RWPE2 (cell line): ENCODE results near the gene PAN3.

Experiments
- ATAC-seq: fragments of 200-7000 bp; cut with Tn5 transposase; 3 replicates; pipeline ENCODE4 v1.9.1; 2021; ENCODE audit warnings: low read depth
- DNase-seq: peaks from one replicate; pipeline ENCODE4 v3.0.0-alpha.2; 2020; ENCODE audit warnings: low spot score
- H3K27ac ChIP-seq: fragments of 450-650 bp; 2 replicates; pipeline ENCODE4 v1.5.1; 2017; ENCODE audit warnings: mild to moderate bottlenecking; ENCODE audit not compliant: poor library complexity, severe bottlenecking
- H3K27me3 ChIP-seq: fragments of 250-450 bp; sonication (Bioruptor Pico); 2 replicates; pipeline ENCODE4 v1.5.1; 2021; ENCODE audit warnings: mild to moderate bottlenecking, moderate library complexity; ENCODE audit not compliant: insufficient read depth, poor library complexity, severe bottlenecking
- H3K36me3 ChIP-seq: fragments of 250-450 bp; sonication (Bioruptor Pico); 2 replicates; pipeline ENCODE4 v1.5.1; 2020; ENCODE audit warnings: low read depth, mild to moderate bottlenecking, moderate library complexity
- H3K4me1 ChIP-seq: fragments of 250-450 bp; sonication (Bioruptor Pico); 2 replicates; pipeline ENCODE4 v1.5.1; 2021; ENCODE audit warnings: mild to moderate bottlenecking, moderate library complexity; ENCODE audit not compliant: insufficient read depth, poor library complexity, severe bottlenecking
- H3K4me3 ChIP-seq: fragments of 250-450 bp; sonication (Bioruptor Pico); 2 replicates; pipeline ENCODE4 v1.5.1; 2021; ENCODE audit warnings: mild to moderate bottlenecking, moderate library complexity; ENCODE audit not compliant: severe bottlenecking
- H3K9me3 ChIP-seq: fragments of 250-450 bp; sonication (Bioruptor Pico); 2 replicates; pipeline ENCODE4 v1.5.1; 2021; ENCODE audit warnings: mild to moderate bottlenecking, moderate library complexity; ENCODE audit not compliant: severe bottlenecking
- CTCF ChIP-seq: fragments of 450-650 bp; IDR thresholded peaks from one replicate; pipeline ENCODE4 v1.5.1; 2017; ENCODE audit warnings: mild to moderate bottlenecking, moderate library complexity; ENCODE audit not compliant: poor library complexity, severe bottlenecking

Gene PAN3

DNA sequence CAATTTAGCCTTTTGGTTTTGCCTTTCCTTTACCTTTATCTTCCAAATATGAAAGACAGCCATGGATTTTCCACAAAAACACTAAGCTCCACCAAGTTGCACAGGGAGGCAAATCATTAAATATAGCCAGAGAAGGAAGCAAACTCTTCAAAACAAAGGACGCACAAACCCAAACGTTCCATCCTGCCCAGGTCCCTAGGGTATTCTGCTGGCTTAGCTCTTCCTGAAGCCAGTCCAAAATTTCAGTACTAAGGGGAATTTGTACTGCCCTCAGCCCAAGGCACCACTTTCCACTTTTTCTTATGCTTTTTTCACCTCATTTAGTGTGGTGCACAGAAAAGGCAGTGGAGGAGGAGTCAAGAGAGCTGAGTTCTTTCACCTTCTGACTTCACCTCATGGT is 186.7 kb downstream of the PAN3 start:
- H3K4me3 ChIP-seq = no peak overlapping the region
- no peaks in the 10 kb centered on the region for H3K36me3 ChIP-seq
- TF ChIP-seq CTCF = no peak
- ATAC-seq = no peak
- H3K27ac ChIP-seq = no peak overlapping the region
- no peaks in the 10 kb centered on the region for H3K9me3 ChIP-seq
- no peak for DNase-seq
- H3K27me3 ChIP-seq = no peaks in the 10 kb centered on the region
- H3K4me1 ChIP-seq = no peaks in the 10 kb centered on the region

GRCh38 chr13:28326056-28326455 is 187.7 kb downstream of the PAN3 start:
- no peaks in the 10 kb centered on the region for H3K27me3 ChIP-seq
- no peak overlapping the region for H3K27ac ChIP-seq
- H3K4me1 ChIP-seq = no peaks in the 10 kb centered on the region

GRCh38 chr13:28327373-28328270 is 189.3 kb downstream of the PAN3 start:
- Histone ChIP-seq H3K36me3 (no peaks in the 10 kb centered on the region), H3K9me3 (no peaks in the 10 kb centered on the region), H3K4me1 (no peaks in the 10 kb centered on the region), H3K27ac (no peak overlapping the region), H3K27me3 (no peaks in the 10 kb centered on the region), H3K4me3 (no peak overlapping the region)
- no peak for ATAC-seq
- TF ChIP-seq CTCF = no peak
- DNase-seq = no peak

More at GRCh38 chr13:28326056-28326455, 187.7 kb downstream of the PAN3 start:
- Histone ChIP-seq H3K36me3 (no peaks in the 10 kb centered on the region), H3K4me3 (no peak overlapping the region), H3K9me3 (no peaks in the 10 kb centered on the region)
- DNase-seq (no peak), ATAC-seq (no peak)
- TF ChIP-seq CTCF = no peak

DNA sequence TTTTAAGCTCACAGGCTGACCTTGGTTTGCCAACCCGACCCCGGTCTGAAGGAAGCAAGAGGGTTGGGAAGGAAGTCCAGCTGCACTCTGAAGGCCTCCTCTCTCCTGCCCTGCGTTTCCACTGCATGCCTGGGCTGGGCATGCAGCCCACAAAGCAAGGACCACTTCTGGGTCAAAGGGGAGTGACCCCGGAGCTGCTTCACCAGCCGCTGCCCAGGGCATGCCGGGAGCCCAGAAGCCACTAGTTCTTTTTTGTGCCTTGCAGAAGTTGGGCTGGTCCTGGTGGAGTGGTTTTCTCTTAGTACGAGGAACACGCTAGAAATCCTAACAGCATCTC is 189.9 kb downstream of the PAN3 start:
- Histone ChIP-seq H3K4me3 (no peak overlapping the region), H3K9me3 (no peaks in the 10 kb centered on the region), H3K36me3 (no peaks in the 10 kb centered on the region), H3K27me3 (no peaks in the 10 kb centered on the region), H3K27ac (no peak overlapping the region), H3K4me1 (no peaks in the 10 kb centered on the region)
- TF ChIP-seq CTCF = no peak
- DNase-seq = no peak
- no peak for ATAC-seq

- H3K4me1 ChIP-seq = no peaks in the 10 kb centered on the region
- H3K9me3 ChIP-seq = no peaks in the 10 kb centered on the region
- H3K4me3 ChIP-seq = no peak overlapping the region
- TF ChIP-seq CTCF = no peak
- ATAC-seq (no peak; the same call in 2 of the 3 replicates), DNase-seq (no peak)
- H3K27ac ChIP-seq = no peak overlapping the region
- no peaks in the 10 kb centered on the region for H3K36me3 ChIP-seq
- no peaks in the 10 kb centered on the region for H3K27me3 ChIP-seq
Observed at GRCh38 chr13:28329395-28330158, 191.2 kb downstream of the PAN3 start.
